GM12878 (cell line): ENCODE measurements around the gene LSM12. TPM values are rescaled to one million over a fixed set of nuclear protein-coding genes. Genes with fewer than 3 reads are reported as not detected.

ENCODE experiments used
- ATF3 ChIP-seq: IDR thresholded peaks from 2 replicates; pipeline ENCODE4 v1.6.1; 2011; ENCODE audit warnings: low read depth, mild to moderate bottlenecking, low read length, moderate library complexity, borderline replicate concordance; ENCODE audit errors: extremely low read depth
- BCL11A ChIP-seq: IDR thresholded peaks from 2 replicates; pipeline ENCODE4 v1.6.1; 2011; ENCODE audit warnings: low read depth, low read length
- BHLHE40 ChIP-seq, 2 experiments: fragments of 450-650 bp in 1 of 2; IDR thresholded peaks; 2 replicates each; pipeline ENCODE4 v1.6.1; 2011 to 2017; ENCODE audit warnings: low read depth in 2 of 2, borderline replicate concordance in 1 of 2, improper control_type of control experiment in 1 of 2, low read length in 1 of 2, mild to moderate bottlenecking in 1 of 2
- CBFB ChIP-seq: IDR thresholded peaks from 2 replicates; pipeline ENCODE4 v1.6.1; 2016; ENCODE audit warnings: antibody characterized with exemption, low read depth
- CHD4 ChIP-seq: fragments of 200-600 bp; sonication (generic); IDR thresholded peaks from 2 replicates; pipeline ENCODE4 v1.6.1; 2016; ENCODE audit warnings: mild to moderate bottlenecking
- CTCF ChIP-seq, 3 experiments: IDR thresholded peaks in 2 of 3; conservative IDR thresholded peaks in 1 of 3; 2 replicates each; pipeline ENCODE4 v1.5.1; 2011; ENCODE audit warnings: low read depth in 3 of 3, low read length in 3 of 3, mild to moderate bottlenecking in 3 of 3, control low read depth in 2 of 3, moderate library complexity in 2 of 3, inconsistent platforms in 1 of 3, mixed read lengths in 1 of 3; ENCODE audit not compliant: control insufficient read depth in 2 of 3, insufficient read depth in 1 of 3; ENCODE audit errors: extremely low read depth in 1 of 3
- ELK1 ChIP-seq: IDR thresholded peaks from 2 replicates; pipeline ENCODE4 v1.6.1; 2012; ENCODE audit warnings: low read depth, low read length, improper control_type of control experiment
- GATAD2B ChIP-seq: fragments of 450-650 bp; conservative IDR thresholded peaks from 2 replicates; pipeline ENCODE4 v1.6.1; 2017; ENCODE audit warnings: low read depth, mild to moderate bottlenecking, moderate library complexity
- HDGF ChIP-seq: fragments of 450-650 bp; IDR thresholded peaks from 2 replicates; pipeline ENCODE4 v1.6.1; 2016; ENCODE audit warnings: antibody characterized with exemption
- MAX ChIP-seq: IDR thresholded peaks from 2 replicates; pipeline ENCODE4 v1.6.1; 2012; ENCODE audit warnings: low read depth, low read length, improper control_type of control experiment
- MYB ChIP-seq: fragments of 150-350 bp; IDR thresholded peaks from 2 replicates; pipeline ENCODE4 v1.6.1; 2014; ENCODE audit warnings: mild to moderate bottlenecking, low read depth, low read length, borderline replicate concordance
- PKNOX1 ChIP-seq: fragments of 450-650 bp; IDR thresholded peaks from 2 replicates; pipeline ENCODE4 v1.6.1; 2016; ENCODE audit warnings: mild to moderate bottlenecking
- STAT1 ChIP-seq: fragments of 450-650 bp; conservative IDR thresholded peaks from 2 replicates; pipeline ENCODE4 v1.6.1; 2014; ENCODE audit warnings: antibody characterized with exemption, mild to moderate bottlenecking
- TBL1XR1 ChIP-seq: IDR thresholded peaks from 2 replicates; pipeline ENCODE4 v1.6.1; 2012; ENCODE audit warnings: low read depth, low read length, improper control_type of control experiment
- polyA plus RNA-seq, 11 experiments: library from polyadenylated mRNA; depleted of rRNA in 4 of 11; unstranded in 6 of 11; stranded (reverse) in 5 of 11; fragments of >200 nt; fragmentation: Nextera tagmentation in 4 of 11; fragmentation: Illumina TruSeq in 1 of 11; extraction: Ambion mirVana in 4 of 11; extraction: Trizol in 1 of 11; gene quantifications; 1 replicate in 1 of 11; 2 replicates in 10 of 11; pipeline versions ENCODE4 v1.2.1 to v1.2.3, GENCODE V29; 2011 to 2016; ENCODE audit warnings: inconsistent platforms in 2 of 11, missing spikeins in 2 of 11, low read depth in 1 of 11
- total RNA-seq, 4 experiments: library from RNA; depleted of rRNA in 3 of 4; stranded (reverse); fragments of >200 nt in 3 of 4; fragmentation: Illumina TruSeq in 1 of 4; extraction: Trizol in 1 of 4; gene quantifications; 2 replicates each; pipeline versions ENCODE4 v1.2.1 to v1.2.3, GENCODE V29; 2013 to 2021

Gene LSM12
- total and polyA plus RNA-seq, 10 of the 15 experiments (the other 5 are each of a cell fraction or from before 2014, with no cell fraction given): 51.1 to 206 (median 70.8) TPM

GRCh38 chr17:44110823-44111633 is 44.6 kb upstream of the LSM12 start (continued):
- TF ChIP-seq ELK1 (no peak), STAT1 (no peak), MYB (peak; percentile 64), TBL1XR1 (peak; percentile 84; the same call in 1 of the 2 replicates), MAX (peak; percentile 26; the same call in 1 of the 2 replicates), GATAD2B (peak; percentile 74), BCL11A (no peak), CTCF (IDR thresholded peaks at IDR 0.05 in 2 of 3, conservative IDR thresholded peaks at IDR 0.05 in 1 of 3; ENCODE audit: control insufficient read depth in 2 of 3, extremely low read depth in 1 of 3, insufficient read depth in 1 of 3, low read depth in 3 of 3, low read length in 3 of 3) (peak in 1 of 3 experiments; percentile 9; a peak in 1 of 6 replicates), HDGF (peak; percentile 21; the same call in 1 of the 2 replicates), PKNOX1 (0 out of 2 replicates have a peak, but pooled peaks have one; percentile 9), ATF3 (no peak), BHLHE40 (IDR thresholded peaks at IDR 0.05; ENCODE audit: borderline replicate concordance in 1 of 2, low read depth in 2 of 2, low read length in 1 of 2) (peak; percentile 73 to 79; a peak in 2 of 4 replicates), CHD4 (no peak), CBFB (no peak)
